DMS 273 (cell line): ENCODE data around the gene KRTAP9-1.
"Not testable (repeated sequence)": the region's sequence is repeated elsewhere in the genome, so short reads cannot be mapped to it uniquely, and the experiment has no call there.

ENCODE experiments used
- DNase-seq: peaks from one replicate; lab custom pipeline; 2025; ENCODE audit not compliant: unreplicated experiment; lab: John Stamatoyannopoulos, UW

Gene KRTAP9-1

GRCh38 chr17:41178843-41179616, 10.7 kb upstream of the KRTAP9-1 start:
- no peak for DNase-seq

GRCh38 chr17:41184480-41184961, 5.2 kb upstream of the KRTAP9-1 start, which contains the start of gene KRTAP4-1:
KRTAP4-1 (minus strand) TSS chr17:41184911; CDS start chr17:41184854, 57 bp downstream.
- DNase-seq = peak; percentile 12

- DNase-seq = no peak
Measured at GRCh38 chr17:41185001-41185400, 4.7 kb upstream of the KRTAP9-1 start.

- DNase-seq = peak; percentile 4
Measured at GRCh38 chr17:41186872-41187271, 2.8 kb upstream of the KRTAP9-1 start.

- no peak for DNase-seq
Measured at GRCh38 chr17:41190328-41190727, 641 bp downstream of the KRTAP9-1 start.

- DNase-seq = no peak
Measured at GRCh38 chr17:41196068-41196467, 6.4 kb downstream of the KRTAP9-1 start.

- DNase-seq = no peak
Measured at GRCh38 chr17:41199421-41200078, 9.9 kb downstream of the KRTAP9-1 start.

- DNase-seq = peak; percentile 12
Measured at GRCh38 chr17:41211845-41212466, 22.3 kb downstream of the KRTAP9-1 start.

GRCh38 chr17:41212524-41213169, 23.0 kb downstream of the KRTAP9-1 start:
- peak; percentile 71 for DNase-seq

- DNase-seq = no peak
Measured at GRCh38 chr17:41215681-41216080, 26.0 kb downstream of the KRTAP9-1 start.

GRCh38 chr17:41223821-41224220, 34.1 kb downstream of the KRTAP9-1 start:
- no peak for DNase-seq

- no peak for DNase-seq
Measured at GRCh38 chr17:41226051-41226450, 36.4 kb downstream of the KRTAP9-1 start.

- DNase-seq = not testable (repeated sequence)
Measured at GRCh38 chr17:41226598-41227095, 37.0 kb downstream of the KRTAP9-1 start, which contains the start of gene KRTAP9-2. KRTAP9-2 (plus strand) TSS chr17:41226648; CDS start chr17:41226655, 7 bp downstream.

GRCh38 chr17:41230094-41230493, 40.4 kb downstream of the KRTAP9-1 start:
- no peak for DNase-seq

- no peak for DNase-seq
Measured at GRCh38 chr17:41231731-41232130, 42.0 kb downstream of the KRTAP9-1 start.

- peak; percentile 15 for DNase-seq
Measured at GRCh38 chr17:41232399-41233105, 42.9 kb downstream of the KRTAP9-1 start, which contains the start of gene KRTAP9-3. KRTAP9-3 (plus strand) TSS chr17:41232449; CDS start chr17:41232502, 53 bp downstream.

GRCh38 chr17:41237116-41237515, 47.4 kb downstream of the KRTAP9-1 start:
- not testable (repeated sequence) for DNase-seq

- not testable (repeated sequence) for DNase-seq
Measured at GRCh38 chr17:41237949-41238437, 48.3 kb downstream of the KRTAP9-1 start, which contains the start of gene KRTAP9-8. KRTAP9-8 (plus strand) TSS chr17:41237999; CDS start chr17:41238052, 53 bp downstream.
